HEK293T (cell line): ENCODE results near the gene FHIT.

Experiments
- BHLHE40 ChIP-seq: fragments of 450-650 bp; IDR thresholded peaks from 2 replicates; pipeline ENCODE4 v1.6.1; 2016; ENCODE audit warnings: mild to moderate bottlenecking, moderate library complexity, borderline replicate concordance
- CTBP1 ChIP-seq: fragments of 450-650 bp; IDR thresholded peaks from 2 replicates; pipeline ENCODE4 v1.6.1; 2016; ENCODE audit warnings: borderline replicate concordance
- ELF4 ChIP-seq: fragments of 450-650 bp; IDR thresholded peaks from 2 replicates; pipeline ENCODE4 v1.6.1; 2017; ENCODE audit warnings: antibody characterized with exemption
- FOXK2 ChIP-seq: fragments of 450-650 bp; IDR thresholded peaks from 2 replicates; pipeline ENCODE4 v1.6.1; 2016; ENCODE audit warnings: mild to moderate bottlenecking
- FOXM1 ChIP-seq: fragments of 450-650 bp; IDR thresholded peaks from 2 replicates; pipeline ENCODE4 v1.6.1; 2017; ENCODE audit warnings: mild to moderate bottlenecking, borderline replicate concordance
- L3MBTL2 ChIP-seq: fragments of 450-650 bp; conservative IDR thresholded peaks from 2 replicates; pipeline ENCODE4 v1.6.1; 2016; ENCODE audit warnings: mild to moderate bottlenecking
- NFRKB ChIP-seq: fragments of 450-650 bp; IDR thresholded peaks from 2 replicates; pipeline ENCODE4 v1.6.1; 2016; ENCODE audit warnings: mild to moderate bottlenecking, moderate library complexity
- SP1 ChIP-seq: fragments of 450-650 bp; IDR thresholded peaks from 2 replicates; pipeline ENCODE4 v1.6.1; 2017
- SUZ12 ChIP-seq: fragments of 450-650 bp; IDR thresholded peaks from 2 replicates; pipeline ENCODE4 v1.6.1; 2016; ENCODE audit warnings: mild to moderate bottlenecking
- TARDBP ChIP-seq: fragments of 450-650 bp; IDR thresholded peaks from 2 replicates; pipeline ENCODE4 v1.6.1; 2016

- TF ChIP-seq TARDBP (no peak), ELF4 (no peak), SP1 (no peak), FOXK2 (no peak), BHLHE40 (no peak), CTBP1 (no peak), FOXM1 (no peak), NFRKB (no peak), SUZ12 (no peak), L3MBTL2 (no peak)
Measured at GRCh38 chr3:59866076-59866475, 1385.2 kb downstream of the FHIT start.
